Suprapubic skin (tissue), 4 donors: ENCODE data around the gene JADE2. TPM values are rescaled to one million over a fixed set of nuclear protein-coding genes. Genes with fewer than 3 reads are reported as not detected.

Experiments used
- DNase-seq, 2 donors: peaks; one replicate each; pipeline ENCODE4 v3.0.0-alpha.2; 2019; ENCODE audit warnings: low spot score in 2 of 2
- H3K27ac ChIP-seq: fragments of 200-600 bp; sonication (generic); one replicate; pipeline ENCODE4 v1.5.1; 2019
- H3K27me3 ChIP-seq: fragments of 200-600 bp; sonication (generic); one replicate; pipeline ENCODE4 v1.5.1; 2019
- H3K36me3 ChIP-seq: fragments of 200-600 bp; sonication (generic); one replicate; pipeline ENCODE4 v1.5.1; 2019
- H3K4me1 ChIP-seq: fragments of 200-600 bp; sonication (generic); one replicate; pipeline ENCODE4 v1.5.1; 2019
- H3K4me3 ChIP-seq: fragments of 200-600 bp; sonication (generic); one replicate; pipeline ENCODE4 v1.5.1; 2019; ENCODE audit warnings: mild to moderate bottlenecking
- H3K9me3 ChIP-seq: fragments of 200-600 bp; sonication (generic); one replicate; pipeline ENCODE4 v1.5.1; 2019
- CTCF ChIP-seq, 2 donors: fragments of 200-600 bp in 1 of 2; fragments of 450-650 bp in 1 of 2; sonication (generic) in 1 of 2; IDR thresholded peaks; one replicate each; pipeline ENCODE4 v1.5.1; 2016 to 2019; ENCODE audit warnings: antibody characterized with exemption in 2 of 2, mild to moderate bottlenecking in 1 of 2, moderate library complexity in 1 of 2
- EP300 ChIP-seq: sonication (generic); formaldehyde crosslinking; IDR thresholded peaks from one replicate; pipeline ENCODE4 v1.6.1; 2017; ENCODE audit warnings: antibody characterized with exemption
- POLR2A ChIP-seq, 2 donors: fragments of 450-650 bp; IDR thresholded peaks; one replicate each; pipeline ENCODE4 v1.6.1; 2017; ENCODE audit warnings: antibody characterized with exemption in 2 of 2, mild to moderate bottlenecking in 2 of 2, moderate library complexity in 2 of 2
- POLR2AphosphoS5 ChIP-seq, 3 donors: sonication (generic); formaldehyde crosslinking; IDR thresholded peaks; one replicate each; pipeline ENCODE4 v1.6.1; 2017; ENCODE audit warnings: antibody characterized with exemption in 3 of 3
- WGBS: methylation state at CpG from one replicate; pipeline ENCODE4 v1.1.5; 2018; 5-methylcytosine and 5-hydroxymethylcytosine counted together
- total RNA-seq, 4 donors: library from RNA; depleted of rRNA; stranded (reverse); fragments of >200 nt; gene quantifications; one replicate each; pipeline ENCODE4 v1.1.0, GENCODE V29; 2016

The JADE2 gene
- total RNA-seq, 4 donors from 2014 or later: 31.4 to 62.1 (median 56.6) TPM

GRCh38 chr5:134536876-134537275, 11.4 kb downstream of the JADE2 start:
- TF ChIP-seq CTCF (IDR thresholded peaks at IDR 0.05) (no peak), EP300 (no peak), POLR2AphosphoS5 (IDR thresholded peaks at IDR 0.05) (no peak), POLR2A (IDR thresholded peaks at IDR 0.05) (no peak)
- Histone ChIP-seq H3K27ac (no peak overlapping the region), H3K36me3 (peaks cover 57% of the 10 kb centered on the region), H3K4me3 (no peak overlapping the region), H3K27me3 (no peaks in the 10 kb centered on the region), H3K9me3 (no peaks in the 10 kb centered on the region), H3K4me1 (peaks cover 50% of the 10 kb centered on the region)
- WGBS: 10% methylated on average over 1 of the region's 1 CpG
- no peak for DNase-seq

- Histone ChIP-seq H3K36me3 (peaks cover 61% of the 10 kb centered on the region), H3K9me3 (no peaks in the 10 kb centered on the region), H3K27ac (no peak overlapping the region), H3K4me1 (peaks cover 48% of the 10 kb centered on the region), H3K4me3 (no peak overlapping the region), H3K27me3 (no peaks in the 10 kb centered on the region)
- TF ChIP-seq POLR2A (IDR thresholded peaks at IDR 0.05) (no peak), POLR2AphosphoS5 (IDR thresholded peaks at IDR 0.05) (no peak), EP300 (no peak), CTCF (IDR thresholded peaks at IDR 0.05) (no peak)
- no peak for DNase-seq
Observed at GRCh38 chr5:134537297-134537696, 11.8 kb downstream of the JADE2 start.

GRCh38 chr5:134538296-134538695, 12.8 kb downstream of the JADE2 start:
- TF ChIP-seq POLR2AphosphoS5 (IDR thresholded peaks at IDR 0.05) (no peak), CTCF (IDR thresholded peaks at IDR 0.05) (no peak), EP300 (no peak), POLR2A (IDR thresholded peaks at IDR 0.05) (no peak)
- WGBS: 75% methylated on average over 3 of the region's 3 CpGs
- no peak overlapping the region for H3K4me3 ChIP-seq
- DNase-seq: no peak
- no peaks in the 10 kb centered on the region for H3K27me3 ChIP-seq
- H3K4me1 ChIP-seq: peaks cover 41% of the 10 kb centered on the region
- no peaks in the 10 kb centered on the region for H3K9me3 ChIP-seq
- H3K27ac ChIP-seq: no peak overlapping the region
- peaks cover 70% of the 10 kb centered on the region for H3K36me3 ChIP-seq

- Histone ChIP-seq H3K27me3 (no peaks in the 10 kb centered on the region), H3K27ac (no peak overlapping the region), H3K4me1 (peaks cover 40% of the 10 kb centered on the region), H3K9me3 (no peaks in the 10 kb centered on the region), H3K4me3 (no peak overlapping the region), H3K36me3 (peaks cover 79% of the 10 kb centered on the region)
- TF ChIP-seq POLR2A (IDR thresholded peaks at IDR 0.05) (no peak), POLR2AphosphoS5 (IDR thresholded peaks at IDR 0.05) (no peak), CTCF (IDR thresholded peaks at IDR 0.05) (no peak), EP300 (no peak)
- no peak for DNase-seq
- 96% methylated on average over 2 of the region's 2 CpGs for WGBS
Observed at GRCh38 chr5:134539732-134540131, 14.3 kb downstream of the JADE2 start.

GRCh38 chr5:134540747-134541733, 15.6 kb downstream of the JADE2 start:
- peaks cover 41% of the 10 kb centered on the region for H3K4me1 ChIP-seq
- peaks cover 78% of the 10 kb centered on the region for H3K36me3 ChIP-seq
- TF ChIP-seq POLR2AphosphoS5 (IDR thresholded peaks at IDR 0.05) (no peak), EP300 (no peak), POLR2A (IDR thresholded peaks at IDR 0.05) (no peak), CTCF (IDR thresholded peaks at IDR 0.05) (no peak)
- no peaks in the 10 kb centered on the region for H3K9me3 ChIP-seq
- 72% methylated on average over 15 of the region's 15 CpGs for WGBS
- no peak overlapping the region for H3K4me3 ChIP-seq
- no peak for DNase-seq
- H3K27me3 ChIP-seq: no peaks in the 10 kb centered on the region
- H3K27ac ChIP-seq: no peak overlapping the region
